LoVo (cell line): ENCODE measurements around the gene OR52L1.

Experiments
- DNase-seq: peaks from one replicate; pipeline ENCODE4 v3.0.0-alpha.2; 2016; ENCODE audit warnings: low spot score

Gene OR52L1

GRCh38 chr11:5940748-5941147 is 46.0 kb downstream of the OR52L1 start:
- DNase-seq, result no peak

DNA sequence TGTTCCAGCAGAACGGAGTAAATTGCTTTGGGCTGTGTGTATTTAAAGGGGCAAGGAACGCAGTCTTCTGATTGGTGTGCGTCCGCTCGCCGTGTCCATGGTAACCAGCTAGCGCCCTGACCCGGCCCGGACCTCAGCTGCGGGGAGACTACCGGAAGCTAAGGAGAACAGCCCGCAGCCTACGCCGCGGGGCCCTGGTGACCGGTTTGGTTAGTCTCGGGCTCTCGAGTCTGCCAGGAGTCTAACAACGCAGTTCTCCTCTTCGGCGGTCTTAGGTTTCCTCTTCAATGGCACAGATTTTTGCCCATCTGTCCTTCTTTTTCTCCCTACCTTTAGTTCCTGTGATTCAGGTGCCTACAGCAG is 48.2 kb downstream of the OR52L1 start:
- DNase-seq, result no peak

DNA sequence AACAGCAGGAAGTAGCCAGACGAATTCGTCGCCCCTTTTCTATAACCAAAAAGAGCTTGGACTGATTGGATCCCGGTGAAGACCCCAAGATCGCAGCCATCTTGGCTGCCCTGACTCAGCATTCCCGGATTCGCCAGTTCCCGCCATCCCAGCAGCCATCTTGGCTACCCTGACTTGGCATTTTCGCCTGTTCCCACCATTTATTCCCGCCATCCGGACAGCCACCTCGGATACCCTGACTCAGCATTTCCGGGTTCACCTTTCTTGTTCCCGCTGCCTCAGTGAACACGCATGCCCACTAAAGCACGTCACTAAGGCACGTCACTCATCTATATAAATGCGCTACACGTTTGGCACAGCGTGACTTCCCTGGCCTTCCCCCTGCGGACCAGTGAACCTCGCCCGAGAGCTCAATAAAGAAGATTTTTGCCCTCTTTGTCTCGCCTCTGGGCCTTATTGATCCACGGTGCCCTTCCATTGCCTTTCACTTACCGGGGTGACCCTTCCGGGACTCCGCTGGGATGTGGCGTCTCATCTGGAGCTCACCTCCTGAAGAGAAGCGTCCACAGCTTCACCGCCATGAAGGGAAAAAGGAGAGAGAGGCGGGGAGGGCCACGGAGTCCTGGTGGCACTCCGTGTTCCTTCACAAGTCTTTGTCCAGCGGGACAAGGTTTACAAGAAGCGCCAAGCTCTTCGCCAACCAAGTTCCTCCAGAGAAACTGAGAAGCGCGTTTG is 48.8 kb downstream of the OR52L1 start:
- DNase-seq, result no peak
